Measurements from ENCODE around the gene TIAM1. TPM values are rescaled to one million over a fixed set of nuclear protein-coding genes. Genes with fewer than 3 reads are reported as not detected.

The TIAM1 gene
- total RNA-seq, 2 experiments from 2014 or later, result 15.0 to 25.1 TPM

DNA sequence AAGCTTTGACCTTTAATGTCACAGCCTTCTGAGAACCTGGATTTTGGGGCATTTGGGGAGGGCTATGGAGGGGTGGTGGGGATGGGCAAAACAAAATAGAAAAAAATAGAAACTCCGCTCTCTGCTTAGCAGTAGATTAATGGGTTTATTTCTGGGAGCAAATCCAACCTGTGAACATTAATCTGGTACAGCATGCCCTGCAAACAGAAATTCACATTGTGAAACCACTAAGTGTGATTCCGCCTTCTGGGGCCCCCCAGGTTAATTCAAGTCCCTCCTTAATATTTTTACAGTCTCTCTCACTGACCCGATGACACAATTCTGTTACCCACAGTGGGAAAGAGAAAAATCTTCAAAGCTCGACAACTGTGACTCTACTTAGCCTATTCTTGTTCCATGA is 76.4 kb downstream of the TIAM1 start:
- Histone ChIP-seq H3K4me3 (ENCODE audit: low read depth, low read length, poor library complexity, severe bottlenecking) (no peak overlapping the region), H3K79me2 (ENCODE audit: insufficient read depth, low read depth, low read length) (no peaks in the 10 kb centered on the region), H3K9me2 (ENCODE audit: insufficient read depth, low read length) (no peaks in the 10 kb centered on the region), H3K4me2 (ENCODE audit: low read length) (no peak overlapping the region), H3K36me3 (ENCODE audit: insufficient read depth, low read length) (no peaks in the 10 kb centered on the region), H3K27ac (ENCODE audit: low read depth, low read length, poor library complexity, severe bottlenecking) (no peak overlapping the region), H3K9me3 (ENCODE audit: low read length) (no peaks in the 10 kb centered on the region), H4K20me1 (ENCODE audit: insufficient read depth, low read length) (no peaks in the 10 kb centered on the region), H3K4me1 (ENCODE audit: insufficient read depth, low read length, poor library complexity, severe bottlenecking) (no peaks in the 10 kb centered on the region), H2AFZ (ENCODE audit: low read length) (no peak overlapping the region)
- DNase-seq (ENCODE audit: low spot score), result no peak
- no TSS peak for BruUV-seq (replicated peaks)
- POLR2A ChIA-PET, result interaction anchor here (0.6 to 1.0 kb wide), 5 partner anchors 8 to 837 kb away, joined by 3 read pairs; no protein-coding TSS in a partner anchor
- TF ChIP-seq, protein P1, sequence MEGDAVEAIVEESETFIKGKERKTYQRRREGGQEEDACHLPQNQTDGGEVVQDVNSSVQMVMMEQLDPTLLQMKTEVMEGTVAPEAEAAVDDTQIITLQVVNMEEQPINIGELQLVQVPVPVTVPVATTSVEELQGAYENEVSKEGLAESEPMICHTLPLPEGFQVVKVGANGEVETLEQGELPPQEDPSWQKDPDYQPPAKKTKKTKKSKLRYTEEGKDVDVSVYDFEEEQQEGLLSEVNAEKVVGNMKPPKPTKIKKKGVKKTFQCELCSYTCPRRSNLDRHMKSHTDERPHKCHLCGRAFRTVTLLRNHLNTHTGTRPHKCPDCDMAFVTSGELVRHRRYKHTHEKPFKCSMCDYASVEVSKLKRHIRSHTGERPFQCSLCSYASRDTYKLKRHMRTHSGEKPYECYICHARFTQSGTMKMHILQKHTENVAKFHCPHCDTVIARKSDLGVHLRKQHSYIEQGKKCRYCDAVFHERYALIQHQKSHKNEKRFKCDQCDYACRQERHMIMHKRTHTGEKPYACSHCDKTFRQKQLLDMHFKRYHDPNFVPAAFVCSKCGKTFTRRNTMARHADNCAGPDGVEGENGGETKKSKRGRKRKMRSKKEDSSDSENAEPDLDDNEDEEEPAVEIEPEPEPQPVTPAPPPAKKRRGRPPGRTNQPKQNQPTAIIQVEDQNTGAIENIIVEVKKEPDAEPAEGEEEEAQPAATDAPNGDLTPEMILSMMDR (conservative IDR thresholded peaks at IDR 0.05; ENCODE audit: low read length), result no peak
- no peak for TF ChIP-seq EZH2phosphoT487 (IDR thresholded peaks at IDR 0.05; ENCODE audit: borderline replicate concordance, low read depth, low read length)
- CTCF ChIA-PET (ENCODE audit: unreplicated experiment), result no interaction called here
- intact Hi-C loops (cut with micrococcal nuclease; ENCODE audit: unreplicated experiment), result no loop called here

DNA sequence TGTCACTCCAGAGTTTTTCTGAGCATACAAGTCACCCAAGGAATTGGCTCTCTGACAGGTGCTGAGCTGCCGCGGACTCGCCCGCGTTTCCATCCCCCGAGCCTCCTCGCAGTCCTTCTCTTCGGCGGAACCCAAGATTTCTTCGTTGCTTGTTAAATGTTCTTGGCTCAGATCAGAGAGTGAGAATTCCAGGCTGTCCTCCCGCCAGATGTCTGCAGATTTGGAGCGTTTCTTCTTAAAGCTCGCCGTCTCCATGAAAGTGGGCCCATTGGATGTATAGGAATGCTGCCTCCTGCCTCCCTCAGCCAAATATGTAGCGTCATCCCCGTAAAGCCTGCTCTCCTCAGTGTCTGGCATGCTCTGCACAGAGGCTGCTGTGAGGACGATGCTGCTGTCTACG is 77.8 kb downstream of the TIAM1 start:
- no peak overlapping the region for H3K4me3 ChIP-seq (ENCODE audit: low read depth, low read length, poor library complexity, severe bottlenecking)
- no peak for DNase-seq (ENCODE audit: low spot score)
- no peaks in the 10 kb centered on the region for H3K79me2 ChIP-seq (ENCODE audit: insufficient read depth, low read depth, low read length)
- BruUV-seq (replicated peaks), result no TSS peak
- ChIA-PET POLR2A (no interaction called here), CTCF (ENCODE audit: unreplicated experiment) (no interaction called here)
- H4K20me1 ChIP-seq (ENCODE audit: insufficient read depth, low read length), result no peaks in the 10 kb centered on the region
- no peaks in the 10 kb centered on the region for H3K4me1 ChIP-seq (ENCODE audit: insufficient read depth, low read length, poor library complexity, severe bottlenecking)
- no peak overlapping the region for H3K4me2 ChIP-seq (ENCODE audit: low read length)
- no peaks in the 10 kb centered on the region for H3K9me3 ChIP-seq (ENCODE audit: low read length)
- intact Hi-C loops (cut with micrococcal nuclease; ENCODE audit: unreplicated experiment), result no loop called here
- H3K9me2 ChIP-seq (ENCODE audit: insufficient read depth, low read length), result no peaks in the 10 kb centered on the region
- TF ChIP-seq, protein P1 (conservative IDR thresholded peaks at IDR 0.05; ENCODE audit: low read length), result no peak
- no peak for TF ChIP-seq EZH2phosphoT487 (IDR thresholded peaks at IDR 0.05; ENCODE audit: borderline replicate concordance, low read depth, low read length)
- no peaks in the 10 kb centered on the region for H3K36me3 ChIP-seq (ENCODE audit: insufficient read depth, low read length)
- H3K27ac ChIP-seq (ENCODE audit: low read depth, low read length, poor library complexity, severe bottlenecking), result no peak overlapping the region
- H2AFZ ChIP-seq (ENCODE audit: low read length), result no peak overlapping the region

DNA sequence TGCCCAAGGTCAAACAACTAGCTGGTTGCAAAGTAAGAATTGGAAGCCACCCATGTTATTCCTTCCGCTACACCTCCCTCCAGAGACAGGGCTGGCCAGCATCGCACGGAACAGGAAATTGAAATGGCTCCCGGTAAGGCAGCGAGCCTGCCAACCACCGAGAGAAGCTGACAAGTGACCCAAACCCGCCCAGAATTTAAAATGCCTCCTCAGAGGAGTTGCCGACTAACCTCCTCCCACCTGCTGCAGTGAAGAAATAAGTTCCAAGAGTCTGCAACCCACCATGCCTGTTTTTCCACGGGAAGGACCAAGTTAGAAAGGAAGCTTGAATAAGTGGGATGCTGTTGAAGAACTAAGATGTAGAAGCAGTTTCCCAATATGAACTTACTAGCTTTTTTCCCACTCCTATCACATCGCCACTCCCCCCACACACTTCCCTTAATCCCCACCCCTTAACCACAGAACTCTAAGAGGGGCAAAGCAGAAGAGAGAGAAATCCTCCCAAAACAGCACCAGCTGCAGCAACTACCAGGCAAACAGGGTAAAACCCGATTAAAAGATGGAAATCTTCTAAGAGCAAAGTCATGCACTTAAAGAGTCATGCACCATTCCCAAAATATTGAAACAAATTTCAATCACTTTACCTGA is 78.6 kb downstream of the TIAM1 start:
- Histone ChIP-seq H3K9me2 (ENCODE audit: insufficient read depth, low read length) (no peaks in the 10 kb centered on the region), H2AFZ (ENCODE audit: low read length) (no peak overlapping the region), H3K4me2 (ENCODE audit: low read length) (no peak overlapping the region), H3K27ac (ENCODE audit: low read depth, low read length, poor library complexity, severe bottlenecking) (no peak overlapping the region), H3K4me1 (ENCODE audit: insufficient read depth, low read length, poor library complexity, severe bottlenecking) (no peaks in the 10 kb centered on the region), H3K9me3 (ENCODE audit: low read length) (no peaks in the 10 kb centered on the region), H3K36me3 (ENCODE audit: insufficient read depth, low read length) (no peaks in the 10 kb centered on the region), H4K20me1 (ENCODE audit: insufficient read depth, low read length) (no peaks in the 10 kb centered on the region), H3K4me3 (ENCODE audit: low read depth, low read length, poor library complexity, severe bottlenecking) (no peak overlapping the region), H3K79me2 (ENCODE audit: insufficient read depth, low read depth, low read length) (no peaks in the 10 kb centered on the region)
- CTCF ChIA-PET (ENCODE audit: unreplicated experiment), result no interaction called here
- TF ChIP-seq, protein P1 (conservative IDR thresholded peaks at IDR 0.05; ENCODE audit: low read length), result no peak
- TF ChIP-seq EZH2phosphoT487 (IDR thresholded peaks at IDR 0.05; ENCODE audit: borderline replicate concordance, low read depth, low read length), result no peak
- POLR2A ChIA-PET, result no interaction called here
- BruUV-seq (replicated peaks), result no TSS peak
- intact Hi-C loops (cut with micrococcal nuclease; ENCODE audit: unreplicated experiment), result no loop called here
- no peak for DNase-seq (ENCODE audit: low spot score)
